ENCODE measurements around the gene CHST3. TPM values are rescaled to one million over a fixed set of nuclear protein-coding genes. Genes with fewer than 3 reads are reported as not detected.

Gene CHST3
- total RNA-seq, 1 experiment from 2014 or later, result 6.1 TPM

DNA sequence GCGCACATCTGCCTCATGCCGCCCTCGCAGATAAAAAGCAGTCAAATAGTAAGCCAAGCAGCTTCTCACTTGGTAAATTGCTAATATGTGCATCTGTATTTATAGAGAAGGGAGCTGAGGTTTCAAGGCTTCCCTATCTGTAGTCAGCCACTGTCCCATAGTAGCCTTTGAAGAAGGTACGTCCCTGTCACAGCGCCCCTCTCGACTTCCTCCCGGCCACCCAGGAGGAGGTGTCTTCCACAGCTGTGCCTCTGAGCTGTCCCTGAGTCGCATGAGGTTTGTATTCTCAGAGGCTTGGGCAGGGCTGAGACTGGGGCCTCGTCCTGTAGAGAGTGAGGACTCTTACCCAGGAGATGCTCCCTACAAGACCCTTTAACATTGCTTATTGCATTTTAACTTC is 75.2 kb downstream of the CHST3 start:
- no peak overlapping the region for H2BK120ac ChIP-seq (ENCODE audit: low read depth, low read length, poor library complexity, severe bottlenecking)
- no peak overlapping the region for H2BK15ac ChIP-seq (ENCODE audit: low read depth, low read length)
- H3K27ac Mint-ChIP-seq, result no peak overlapping the region

More for the DNA sequence above, 75.2 kb downstream of the CHST3 start:
- Histone ChIP-seq H2AK5ac (ENCODE audit: insufficient read length, low read length) (no peak overlapping the region), H3T11ph (ENCODE audit: low read length) (no peak overlapping the region), H3K56ac (ENCODE audit: insufficient read length, low read depth, low read length) (no peak overlapping the region), H3K27ac (ENCODE audit: insufficient read length, low read depth, low read length) (no peak overlapping the region), H4K20me1 (ENCODE audit: control insufficient read depth, insufficient read depth, insufficient read length) (no peaks in the 10 kb centered on the region), H3K18ac (ENCODE audit: insufficient read length, low read depth, low read length) (no peak overlapping the region), H3K4ac (ENCODE audit: low read depth, low read length) (no peak overlapping the region), H2BK12ac (ENCODE audit: insufficient read length, low read depth, low read length) (no peak overlapping the region), H3K9me3 (ENCODE audit: control insufficient read depth, low read depth, low read length) (no peaks in the 10 kb centered on the region), H4K5ac (ENCODE audit: insufficient read length, low read depth, low read length) (no peak overlapping the region), H3K23ac (ENCODE audit: insufficient read length, low read depth, low read length) (no peak overlapping the region), H2BK20ac (ENCODE audit: low read depth, low read length, poor library complexity, severe bottlenecking) (no peak overlapping the region), H4K8ac (replicated peaks; ENCODE audit: insufficient read length, low read depth, low read length) (no peak overlapping the region), H3K14ac (ENCODE audit: insufficient read depth, low read length) (no peak overlapping the region), H2AFZ (ENCODE audit: low read length) (no peak overlapping the region), H3K4me2 (ENCODE audit: insufficient read depth, insufficient read length, low read length) (no peak overlapping the region), H3K4me1 (ENCODE audit: insufficient read depth, low read length) (0 out of 2 replicates have a peak, but pooled peaks cover 2% of the 10 kb centered on the region), H4K91ac (ENCODE audit: insufficient read length, low read depth, low read length) (no peak overlapping the region), H3K79me1 (ENCODE audit: insufficient read depth, low read depth, low read length, poor library complexity, severe bottlenecking) (no peaks in the 10 kb centered on the region), H3K9ac (ENCODE audit: extremely low read depth, insufficient read length, low read length) (no peak overlapping the region), H3K23me2 (ENCODE audit: insufficient read length, low read depth, low read length, poor library complexity, severe bottlenecking) (no peaks in the 10 kb centered on the region), H3K27me3 (ENCODE audit: insufficient read depth, low read length) (no peaks in the 10 kb centered on the region), H3K79me2 (ENCODE audit: insufficient read depth, low read length) (no peaks in the 10 kb centered on the region), H2BK5ac (ENCODE audit: insufficient read length, low read length) (no peak overlapping the region)
- TF ChIP-seq, protein P1, sequence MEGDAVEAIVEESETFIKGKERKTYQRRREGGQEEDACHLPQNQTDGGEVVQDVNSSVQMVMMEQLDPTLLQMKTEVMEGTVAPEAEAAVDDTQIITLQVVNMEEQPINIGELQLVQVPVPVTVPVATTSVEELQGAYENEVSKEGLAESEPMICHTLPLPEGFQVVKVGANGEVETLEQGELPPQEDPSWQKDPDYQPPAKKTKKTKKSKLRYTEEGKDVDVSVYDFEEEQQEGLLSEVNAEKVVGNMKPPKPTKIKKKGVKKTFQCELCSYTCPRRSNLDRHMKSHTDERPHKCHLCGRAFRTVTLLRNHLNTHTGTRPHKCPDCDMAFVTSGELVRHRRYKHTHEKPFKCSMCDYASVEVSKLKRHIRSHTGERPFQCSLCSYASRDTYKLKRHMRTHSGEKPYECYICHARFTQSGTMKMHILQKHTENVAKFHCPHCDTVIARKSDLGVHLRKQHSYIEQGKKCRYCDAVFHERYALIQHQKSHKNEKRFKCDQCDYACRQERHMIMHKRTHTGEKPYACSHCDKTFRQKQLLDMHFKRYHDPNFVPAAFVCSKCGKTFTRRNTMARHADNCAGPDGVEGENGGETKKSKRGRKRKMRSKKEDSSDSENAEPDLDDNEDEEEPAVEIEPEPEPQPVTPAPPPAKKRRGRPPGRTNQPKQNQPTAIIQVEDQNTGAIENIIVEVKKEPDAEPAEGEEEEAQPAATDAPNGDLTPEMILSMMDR (conservative IDR thresholded peaks at IDR 0.05), result no peak
- no CpG with 5 or more reads among the region's 9 CpGs for WGBS (ENCODE audit: extremely low coverage, insufficient read length, low lambda C conversion rate)
- no peak overlapping the region for H3K4me3 Mint-ChIP-seq
- H3K4me1 Mint-ChIP-seq, result peaks cover 23 to 25% of the 10 kb centered on the region in 2 experiments
- H3K27me3 Mint-ChIP-seq (ENCODE audit: low read depth), result peaks cover 10% of the 10 kb centered on the region
- H3K36me3 Mint-ChIP-seq (ENCODE audit: insufficient read depth in 1 of 3, low read depth in 3 of 3), result no peaks in the 10 kb centered on the region
- no peak for DNase-seq
- no peaks in the 10 kb centered on the region for H3K9me3 Mint-ChIP-seq

All from H9 (cell line).